GM18505 (cell line): ENCODE data around the gene ZNF71.

Experiments
- ATAC-seq: cut with Tn5 transposase; IDR thresholded peaks from one replicate; pipeline ENCODE4 v1.9.1; 2021; ENCODE audit not compliant: unreplicated experiment
- POLR2A ChIP-seq: IDR thresholded peaks from 4 replicates; pipeline ENCODE4 v1.6.1; 2011; ENCODE audit warnings: borderline replicate concordance; ENCODE audit not compliant: insufficient read depth, insufficient read length; ENCODE audit errors: extremely low read depth

Gene ZNF71

DNA sequence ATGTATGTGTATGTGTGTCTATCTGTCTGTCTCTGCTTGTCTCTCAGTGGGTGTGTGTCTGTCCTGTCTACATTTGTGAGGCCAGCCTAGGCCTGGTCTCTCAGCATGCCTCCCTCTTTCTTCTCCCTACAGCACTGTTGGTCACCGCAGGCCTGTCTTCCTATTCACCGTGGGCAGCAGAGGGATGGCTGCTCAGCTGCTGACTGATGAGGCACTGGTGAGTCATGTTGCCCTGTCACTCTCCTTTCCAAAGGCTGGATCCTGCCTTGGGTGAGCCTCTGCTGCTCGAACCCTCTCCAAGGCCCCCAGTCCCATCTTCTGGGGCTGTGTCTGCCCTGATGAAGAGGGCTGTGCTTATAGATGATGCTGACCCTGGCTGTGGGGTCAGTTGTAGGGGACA is 6.3 kb downstream of the ZNF71 start:
- TF ChIP-seq POLR2A = no peak
- no peak for ATAC-seq

DNA sequence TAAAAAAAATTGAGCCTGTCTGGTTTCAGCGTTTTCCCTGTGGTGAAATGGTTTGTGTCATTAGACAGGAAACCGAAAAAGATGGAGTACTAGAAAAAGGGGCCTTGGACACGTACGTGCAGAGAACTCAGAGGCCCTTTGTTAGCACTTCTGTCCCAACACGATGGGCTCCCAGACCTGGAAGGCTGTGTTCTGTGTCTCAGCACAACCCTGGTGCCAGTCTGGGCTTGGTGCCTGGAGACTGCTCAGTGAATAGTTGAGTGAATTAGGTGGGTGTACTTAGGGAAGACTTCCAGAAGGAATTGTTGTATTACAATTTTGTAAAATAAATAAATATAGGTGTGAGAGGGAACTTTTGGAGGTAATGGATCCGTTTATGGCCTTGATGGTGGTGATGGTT is 8.7 kb downstream of the ZNF71 start:
- TF ChIP-seq POLR2A = no peak
- no peak for ATAC-seq

DNA sequence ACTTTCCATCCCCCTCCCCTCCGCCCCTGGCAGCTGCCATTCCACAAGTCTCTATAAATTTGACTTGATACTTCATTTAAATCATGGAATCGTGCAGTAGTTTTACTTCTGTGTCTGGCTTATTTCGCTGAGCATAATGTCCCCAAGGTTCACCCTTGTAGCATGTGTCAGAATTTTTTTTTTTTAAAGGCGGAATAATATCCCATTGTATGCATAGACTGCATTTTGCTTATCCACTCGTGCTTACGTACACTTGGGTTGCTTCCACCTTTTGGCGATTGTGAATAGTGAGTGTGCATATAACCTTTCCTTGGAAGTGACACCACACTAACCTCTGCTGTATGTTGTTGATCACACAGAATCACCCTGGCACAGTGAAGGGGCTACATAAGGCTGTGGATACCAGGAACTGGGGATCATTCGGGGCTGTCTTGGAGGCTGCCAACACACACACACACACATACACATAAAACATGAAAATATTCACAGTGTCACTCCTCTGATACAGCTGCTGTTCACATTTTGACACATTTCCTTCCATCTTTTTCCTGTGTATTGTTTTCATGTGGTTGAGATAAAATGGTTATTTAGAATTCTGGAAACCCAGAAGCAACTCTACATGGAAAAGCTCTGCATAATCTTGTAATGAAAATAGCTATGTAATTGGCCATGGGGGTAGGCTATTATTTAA is 13.3 kb downstream of the ZNF71 start:
- ATAC-seq = no peak
- no peak for TF ChIP-seq POLR2A

DNA sequence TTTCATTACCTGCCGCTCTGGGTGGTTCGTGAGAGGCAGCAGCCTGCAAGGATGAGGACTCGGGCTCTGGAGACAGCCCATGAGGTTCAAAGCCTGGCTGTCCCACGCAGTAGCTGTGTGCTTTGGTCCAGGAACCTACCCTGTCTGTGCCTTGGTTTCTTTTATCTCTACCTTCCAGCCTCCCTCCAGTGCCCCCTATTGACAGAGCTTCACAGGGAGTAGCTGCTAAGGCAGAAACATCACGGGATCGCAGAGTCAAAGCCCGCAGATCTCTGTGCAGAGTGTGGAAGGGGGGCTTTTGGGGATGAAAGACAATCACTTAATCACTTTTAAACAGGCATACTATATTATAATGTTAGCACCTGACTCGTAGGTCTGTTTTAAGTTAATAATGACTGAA is 16.2 kb downstream of the ZNF71 start:
- no peak for ATAC-seq
- TF ChIP-seq POLR2A = no peak

DNA sequence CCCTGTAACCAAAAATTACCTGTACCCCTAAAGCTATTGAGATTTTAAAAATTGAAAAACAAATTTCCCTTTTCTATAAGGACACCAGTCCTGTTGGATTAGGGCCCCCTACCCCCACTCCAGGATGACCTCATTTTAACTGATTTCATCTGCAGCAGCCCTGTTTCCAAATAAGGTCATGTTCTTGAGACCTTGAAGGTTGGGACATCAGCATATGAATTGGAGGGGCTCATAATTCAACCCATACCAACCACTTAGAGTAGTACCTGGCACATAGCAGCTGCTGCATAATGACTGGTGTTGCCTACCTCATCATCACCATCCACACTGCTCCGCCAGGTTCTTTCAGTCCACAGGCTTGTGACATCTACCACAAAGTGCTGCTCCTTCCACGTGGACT is 17.6 kb downstream of the ZNF71 start:
- ATAC-seq = no peak
- no peak for TF ChIP-seq POLR2A

DNA sequence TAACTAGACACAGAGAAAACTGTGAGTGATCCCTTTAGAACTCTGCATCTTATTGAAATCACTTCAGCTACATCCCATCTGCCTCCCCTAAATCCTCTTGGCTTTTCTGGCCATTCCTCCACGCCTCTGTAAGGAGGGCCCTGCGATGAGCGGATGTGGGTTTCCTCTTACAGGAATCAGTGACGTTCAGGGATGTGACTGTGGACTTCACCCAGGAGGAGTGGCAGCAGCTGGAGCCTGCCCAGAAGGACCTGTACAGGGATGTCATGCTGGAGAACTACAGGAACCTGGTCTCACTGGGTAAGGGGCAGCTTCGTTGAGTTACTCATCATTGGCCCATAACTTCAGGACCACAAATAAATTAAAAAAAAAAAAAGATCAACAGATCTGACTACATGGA is 18.5 kb downstream of the ZNF71 start:
- TF ChIP-seq POLR2A = no peak
- no peak for ATAC-seq

DNA sequence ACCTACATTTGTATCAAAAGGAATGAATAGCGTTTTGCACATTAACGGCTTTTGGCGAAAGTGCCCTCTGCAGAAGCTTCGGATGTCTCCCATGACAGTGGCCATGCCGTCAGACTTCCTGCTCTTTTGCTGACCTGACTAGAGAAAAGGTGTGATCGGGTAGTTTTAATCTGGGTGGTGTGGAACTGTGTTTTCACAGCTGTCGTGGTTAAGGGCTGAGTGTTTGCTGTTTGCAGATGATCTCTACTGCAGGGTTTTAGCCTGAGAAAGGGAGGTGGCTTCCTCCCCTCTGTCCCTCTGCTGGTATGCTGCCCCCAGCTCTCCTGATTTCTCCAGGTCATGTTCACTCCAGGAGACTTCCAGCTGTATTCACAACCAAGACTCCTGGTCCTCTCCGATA is 22.4 kb downstream of the ZNF71 start:
- no peak for TF ChIP-seq POLR2A
- no peak for ATAC-seq

DNA sequence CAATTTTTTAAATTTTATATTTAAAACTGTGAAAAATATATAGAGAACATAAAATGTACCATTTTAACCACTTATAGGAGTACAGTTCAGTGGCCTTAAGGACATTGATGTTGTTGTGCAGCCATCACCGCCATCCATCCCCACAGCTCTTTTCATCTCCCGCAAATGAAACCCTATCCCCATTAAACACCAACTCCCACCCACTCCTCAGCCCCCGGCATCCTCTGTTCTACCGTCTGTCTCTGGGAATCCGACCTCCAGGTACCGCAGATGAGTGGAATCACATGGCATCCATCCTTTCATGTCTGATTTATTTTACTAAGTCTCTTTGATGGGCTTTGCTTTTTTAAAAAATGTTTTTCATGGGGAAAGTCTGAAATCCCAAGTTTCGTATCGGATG is 24.0 kb downstream of the ZNF71 start:
- no peak for ATAC-seq
- no peak for TF ChIP-seq POLR2A

DNA sequence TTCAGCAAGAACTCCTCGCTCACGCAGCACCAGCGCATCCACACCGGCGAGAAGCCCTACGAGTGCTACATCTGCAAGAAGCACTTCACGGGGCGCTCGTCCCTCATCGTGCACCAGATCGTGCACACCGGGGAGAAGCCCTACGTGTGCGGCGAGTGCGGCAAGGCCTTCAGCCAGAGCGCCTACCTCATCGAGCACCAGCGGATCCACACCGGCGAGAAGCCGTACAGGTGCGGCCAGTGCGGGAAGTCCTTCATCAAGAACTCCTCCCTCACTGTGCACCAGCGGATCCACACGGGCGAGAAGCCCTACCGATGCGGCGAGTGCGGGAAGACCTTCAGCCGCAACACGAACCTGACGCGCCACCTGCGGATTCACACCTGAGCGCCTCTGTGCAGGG is 27.3 kb downstream of the ZNF71 start:
- no peak for ATAC-seq
- no peak for TF ChIP-seq POLR2A

DNA sequence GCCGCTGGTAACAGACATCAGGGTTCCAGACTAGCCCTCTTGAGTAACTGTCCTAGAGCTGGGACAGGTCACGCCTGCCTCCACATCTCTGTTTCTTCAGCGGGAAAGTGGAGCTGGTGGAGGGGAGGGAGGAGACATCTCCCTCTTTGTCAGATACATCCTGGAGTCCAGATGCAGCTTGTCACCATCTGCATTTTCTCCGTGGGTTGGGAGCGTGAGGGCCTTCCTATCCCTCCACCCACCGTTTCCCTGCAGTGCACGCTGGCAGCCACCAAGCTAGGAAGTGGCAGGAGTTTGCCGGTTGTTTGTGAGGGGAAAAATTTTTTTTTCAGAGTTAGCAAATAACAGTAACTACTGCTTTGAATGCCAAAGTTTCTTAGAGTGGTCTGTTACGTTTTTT is 27.9 kb downstream of the ZNF71 start:
- TF ChIP-seq POLR2A = no peak
- ATAC-seq = no peak

DNA sequence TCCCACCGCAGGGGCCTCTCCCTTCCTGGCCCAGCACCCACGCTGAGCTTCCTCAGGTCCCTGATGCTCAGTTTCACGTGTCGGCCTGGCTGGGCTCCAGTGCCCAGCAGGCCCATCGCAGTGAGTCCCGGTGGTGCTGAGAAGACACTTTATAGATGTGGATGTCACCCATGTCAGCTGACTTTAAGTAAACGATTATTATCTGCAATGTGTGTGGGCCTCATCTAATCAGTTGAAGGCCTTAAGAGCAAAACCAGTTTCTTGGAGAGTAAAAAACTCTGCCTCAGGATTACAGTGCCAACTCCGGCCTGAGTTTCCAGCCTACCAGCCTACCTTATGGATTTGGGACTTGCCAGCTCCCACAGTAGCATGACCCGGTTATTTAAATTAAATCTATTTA is 30.6 kb downstream of the ZNF71 start:
- TF ChIP-seq POLR2A = no peak

DNA sequence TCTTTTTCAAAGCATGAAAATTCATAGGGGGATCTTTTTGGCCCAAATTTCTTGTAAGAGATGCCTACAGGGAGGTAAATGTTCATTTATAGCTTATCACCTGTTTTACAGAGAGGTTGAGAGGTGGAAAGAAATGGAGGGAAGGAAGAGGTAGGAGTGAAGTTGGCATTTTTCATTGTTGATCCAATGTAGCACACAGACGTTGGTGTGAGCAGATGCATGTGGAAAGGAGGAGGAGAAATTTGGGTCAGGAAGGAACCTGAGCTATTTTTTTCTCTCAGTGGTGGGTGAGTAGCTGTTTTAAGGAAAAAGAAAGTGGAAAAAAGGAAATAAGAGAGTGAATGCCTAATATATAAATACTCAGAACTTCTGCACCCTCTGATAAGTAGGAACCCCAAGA is 37.9 kb downstream of the ZNF71 start:
- no peak for ATAC-seq

More for the DNA sequence above, 30.6 kb downstream of the ZNF71 start:
- ATAC-seq = no peak

DNA sequence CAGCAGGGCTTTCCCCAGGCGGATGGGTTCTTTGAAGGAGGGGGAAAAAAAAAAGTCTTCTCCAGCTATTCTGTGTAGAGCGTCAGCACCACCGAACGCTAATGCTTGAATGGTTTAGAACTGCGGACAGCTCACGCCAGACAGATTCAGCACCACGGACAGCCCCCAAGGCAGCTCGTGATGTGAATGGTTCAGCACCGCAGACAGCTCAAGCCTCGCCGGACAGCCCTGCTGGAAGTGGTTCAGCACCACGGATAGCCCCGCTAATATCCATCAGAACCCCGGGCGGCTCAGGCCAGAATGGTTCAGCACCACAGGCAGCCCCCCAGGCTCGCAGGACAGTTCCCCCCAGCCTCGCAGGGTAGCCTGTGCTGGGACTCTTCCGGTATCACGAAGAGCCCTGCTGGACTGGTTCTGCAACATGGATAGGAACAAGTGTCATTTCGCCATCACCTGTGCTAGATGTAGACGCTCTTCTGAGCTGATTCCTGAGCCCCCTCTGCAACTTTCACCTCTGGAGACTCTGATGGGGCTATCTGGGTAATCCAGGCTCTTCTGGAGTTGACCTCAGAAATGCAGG is 43.0 kb downstream of the ZNF71 start:
- ATAC-seq = no peak
- no peak for TF ChIP-seq POLR2A

More for the DNA sequence above, 37.9 kb downstream of the ZNF71 start:
- no peak for TF ChIP-seq POLR2A

DNA sequence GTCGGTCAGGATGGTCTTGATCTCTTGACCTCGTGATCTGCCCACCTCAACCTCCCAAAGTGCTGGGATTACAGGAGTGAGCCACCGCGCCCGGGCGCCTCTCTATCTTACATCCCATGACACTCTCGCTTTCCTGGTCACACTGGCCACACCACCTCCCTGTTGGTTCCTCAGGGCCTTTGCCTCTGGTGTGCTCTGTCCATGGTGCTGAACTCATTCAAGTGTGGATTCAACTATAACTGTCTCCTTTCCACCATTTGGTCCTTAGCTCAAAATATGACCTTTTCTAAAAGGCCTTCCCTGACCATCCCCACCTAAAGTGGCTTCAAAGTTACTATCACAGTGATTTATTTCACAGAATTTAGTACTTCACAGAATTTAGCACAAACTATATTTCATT is 44.1 kb downstream of the ZNF71 start:
- no peak for ATAC-seq
- TF ChIP-seq POLR2A = no peak
